Parathyroid adenoma (tissue), 2 donors: ENCODE measurements around the gene DAPK1.

Experiments used
- H2AFZ ChIP-seq: fragments of 300-600 bp; sonication (generic); one replicate; pipeline ENCODE4 v1.7.0; 2017; ENCODE audit warnings: antibody characterized with exemption, mild to moderate bottlenecking
- H3K27ac ChIP-seq: fragments of 300-600 bp; sonication (generic); one replicate; pipeline ENCODE4 v1.7.0; 2017
- H3K27me3 ChIP-seq: fragments of 300-600 bp; sonication (generic); one replicate; pipeline ENCODE4 v1.7.0; 2017; ENCODE audit warnings: low read length; ENCODE audit not compliant: control insufficient read depth, insufficient read depth
- H3K36me3 ChIP-seq: fragments of 300-600 bp; sonication (generic); one replicate; pipeline ENCODE4 v1.7.0; 2017; ENCODE audit warnings: low read length; ENCODE audit not compliant: control insufficient read depth, insufficient read depth
- H3K4me1 ChIP-seq: fragments of 300-600 bp; sonication (generic); one replicate; pipeline ENCODE4 v1.7.0; 2017; ENCODE audit warnings: control low read depth
- H3K4me2 ChIP-seq: fragments of 300-600 bp; sonication (generic); one replicate; pipeline ENCODE4 v1.7.0; 2017; ENCODE audit warnings: low read length
- H3K4me3 ChIP-seq: fragments of 300-600 bp; sonication (generic); one replicate; pipeline ENCODE4 v1.7.0; 2017; ENCODE audit warnings: low read depth, low read length
- H3K79me2 ChIP-seq: fragments of 300-600 bp; sonication (generic); one replicate; pipeline ENCODE4 v1.7.0; 2017; ENCODE audit warnings: control low read depth
- H3K9ac ChIP-seq: fragments of 300-600 bp; sonication (generic); one replicate; pipeline ENCODE4 v1.7.0; 2017; ENCODE audit warnings: mild to moderate bottlenecking
- H3K9me3 ChIP-seq: fragments of 300-600 bp; sonication (generic); one replicate; pipeline ENCODE4 v1.7.0; 2017; ENCODE audit warnings: low read length; ENCODE audit not compliant: control insufficient read depth
- CTCF ChIP-seq: fragments of 300-600 bp; sonication (generic); IDR thresholded peaks from one replicate; pipeline ENCODE4 v1.7.0; 2017; ENCODE audit warnings: antibody characterized with exemption, mild to moderate bottlenecking
- donor health status: primary hyperparathyroidism.

DAPK1 gene

GRCh38 chr9:87597710-87598443 is 100.2 kb downstream of the DAPK1 start:
- Histone ChIP-seq H3K27me3 (no peaks in the 10 kb centered on the region), H3K36me3 (no peaks in the 10 kb centered on the region), H3K4me3 (no peak overlapping the region), H3K79me2 (no peaks in the 10 kb centered on the region), H3K4me2 (peak overlapping the region; percentile 20), H3K27ac (peak overlapping the region; percentile 32), H3K9me3 (no peaks in the 10 kb centered on the region), H3K9ac (no peak overlapping the region), H3K4me1 (peaks cover 19% of the 10 kb centered on the region), H2AFZ (no peak overlapping the region)
- TF ChIP-seq CTCF, result no peak

- H3K4me1 ChIP-seq, result peaks cover 7% of the 10 kb centered on the region
- H3K9ac ChIP-seq, result no peak overlapping the region
- H3K27me3 ChIP-seq, result no peaks in the 10 kb centered on the region
- H3K9me3 ChIP-seq, result no peaks in the 10 kb centered on the region
- H3K4me3 ChIP-seq, result no peak overlapping the region
- no peak overlapping the region for H3K27ac ChIP-seq
- H3K36me3 ChIP-seq, result no peaks in the 10 kb centered on the region
- no peak overlapping the region for H3K4me2 ChIP-seq
- H3K79me2 ChIP-seq, result no peaks in the 10 kb centered on the region
- H2AFZ ChIP-seq, result no peak overlapping the region
- TF ChIP-seq CTCF, result no peak
Measured at GRCh38 chr9:87599901-87600610, 102.4 kb downstream of the DAPK1 start.

- TF ChIP-seq CTCF, result no peak
- Histone ChIP-seq H3K4me1 (peaks cover 7% of the 10 kb centered on the region), H3K27ac (no peak overlapping the region), H2AFZ (no peak overlapping the region), H3K36me3 (no peaks in the 10 kb centered on the region), H3K9me3 (no peaks in the 10 kb centered on the region), H3K27me3 (no peaks in the 10 kb centered on the region), H3K9ac (no peak overlapping the region), H3K4me2 (no peak overlapping the region), H3K79me2 (no peaks in the 10 kb centered on the region), H3K4me3 (no peak overlapping the region)
Measured at GRCh38 chr9:87601176-87601575, 103.5 kb downstream of the DAPK1 start.

- no peaks in the 10 kb centered on the region for H3K27me3 ChIP-seq
- H3K79me2 ChIP-seq, result no peaks in the 10 kb centered on the region
- no peak overlapping the region for H3K9ac ChIP-seq
- H3K9me3 ChIP-seq, result no peaks in the 10 kb centered on the region
- no peak overlapping the region for H3K4me3 ChIP-seq
- H3K27ac ChIP-seq, result no peak overlapping the region
- H3K4me2 ChIP-seq, result no peak overlapping the region
- TF ChIP-seq CTCF, result no peak
- no peaks in the 10 kb centered on the region for H3K36me3 ChIP-seq
- no peak overlapping the region for H2AFZ ChIP-seq
- peaks cover 7% of the 10 kb centered on the region for H3K4me1 ChIP-seq
Measured at GRCh38 chr9:87601595-87601994, 103.9 kb downstream of the DAPK1 start.
